Activated CD4-positive, alpha-beta T cell treated with anti-CD3 and anti-CD28 coated beads, Interleukin-10, Interleukin-2, amounts not matched to agents 100 ng/mL and 50 ng/mL, durations not matched to agents 16 hours and 8 hours (primary cell): Measurements from ENCODE around the gene SPACA6.

ENCODE experiments used
- DNase-seq: peaks from one replicate; pipeline ENCODE4 v3.0.0-alpha.2; 2020

Gene SPACA6

DNA sequence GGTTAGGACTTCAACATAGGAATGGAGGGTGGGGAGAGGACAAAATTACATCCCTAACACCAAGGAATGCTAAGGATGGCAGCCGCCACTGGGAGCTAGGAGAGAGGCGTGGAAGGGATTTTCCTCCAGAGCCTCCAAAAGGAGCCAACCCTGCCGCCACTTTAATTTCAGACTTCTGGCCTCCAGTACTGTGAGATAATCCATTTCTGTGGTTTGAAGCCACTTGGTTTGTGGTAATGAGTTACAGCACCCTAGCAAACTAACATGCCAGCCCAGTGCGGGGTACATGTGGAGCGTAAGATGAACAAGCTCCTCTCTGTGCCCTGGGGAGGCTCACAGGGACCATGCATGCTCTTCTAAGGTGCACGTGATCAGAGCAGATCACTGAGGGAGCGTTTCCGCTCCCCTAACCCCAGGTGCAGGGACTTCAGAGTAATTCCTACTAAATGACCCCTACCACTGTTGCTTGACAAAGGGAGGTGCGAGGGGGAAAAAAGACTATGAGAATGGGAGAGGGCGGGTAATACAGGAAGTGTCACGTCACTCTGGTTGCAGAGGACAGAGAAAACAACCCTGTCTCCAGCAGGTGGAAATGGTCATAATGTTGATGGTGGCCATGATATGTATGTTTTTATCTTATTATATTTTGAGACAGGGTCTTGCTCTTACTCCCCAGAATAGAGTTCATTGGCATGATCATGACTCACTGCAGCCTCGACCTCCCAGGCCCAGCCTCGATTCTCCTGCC is 46.5 kb downstream of the SPACA6 start:
- DNase-seq, result no peak

DNA sequence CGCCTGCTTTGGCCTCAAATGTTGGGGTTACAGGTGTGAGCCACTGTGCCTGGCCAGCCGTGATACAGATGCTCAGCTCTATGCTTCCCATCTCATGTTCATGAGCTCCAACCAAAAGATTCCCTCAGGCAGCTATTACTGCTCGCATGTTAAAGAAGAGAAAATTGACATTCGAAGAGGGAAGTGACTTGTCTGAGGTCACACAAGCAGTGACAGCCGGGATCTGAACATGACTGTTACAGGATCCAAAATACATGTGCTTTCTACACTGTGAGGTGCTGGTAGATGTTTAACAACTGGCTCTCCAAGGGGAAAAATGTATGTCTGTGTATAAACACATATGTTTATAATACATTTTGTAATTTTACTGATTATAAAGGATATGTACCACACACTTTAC is 47.2 kb downstream of the SPACA6 start:
- DNase-seq, result no peak

DNA sequence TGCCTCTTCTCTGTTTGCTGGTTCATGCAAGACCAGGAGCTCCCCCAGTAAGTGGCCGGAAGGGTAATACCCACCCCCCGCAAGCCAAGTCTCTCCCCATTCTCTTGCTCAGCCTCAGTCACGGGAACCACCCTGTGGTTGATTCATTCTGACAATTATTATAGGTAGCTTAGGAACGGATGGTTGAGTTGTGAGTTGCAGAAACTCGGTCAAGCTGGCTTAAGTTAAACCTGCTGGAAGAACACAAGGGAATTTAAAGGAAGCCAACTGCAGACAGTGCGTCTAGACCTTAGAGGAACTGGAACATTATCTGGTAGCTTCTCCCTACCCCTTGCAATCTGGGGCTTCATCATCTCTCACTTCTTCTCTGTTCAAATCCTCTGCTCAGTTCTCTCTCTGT is 49.7 kb downstream of the SPACA6 start:
- DNase-seq, result no peak

DNA sequence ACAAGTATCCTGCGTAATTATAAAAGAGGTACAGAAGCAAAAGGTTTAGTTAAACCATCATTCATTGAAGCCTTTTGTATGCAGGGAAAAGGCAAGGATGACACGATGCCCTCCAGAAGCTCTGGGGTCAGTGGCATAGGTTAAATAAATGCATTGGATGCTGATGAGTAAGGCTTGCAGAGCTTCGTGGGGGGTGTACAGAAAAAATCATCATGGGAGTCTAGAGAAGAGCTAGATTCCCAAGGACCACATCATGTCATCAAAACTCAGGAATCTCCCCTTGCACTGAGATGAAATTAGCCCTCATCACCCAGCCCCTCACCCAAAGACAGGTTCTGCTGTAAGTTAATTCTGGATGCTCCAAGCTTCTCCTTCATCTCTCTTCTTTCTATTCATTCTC is 50.3 kb downstream of the SPACA6 start:
- no peak for DNase-seq

DNA sequence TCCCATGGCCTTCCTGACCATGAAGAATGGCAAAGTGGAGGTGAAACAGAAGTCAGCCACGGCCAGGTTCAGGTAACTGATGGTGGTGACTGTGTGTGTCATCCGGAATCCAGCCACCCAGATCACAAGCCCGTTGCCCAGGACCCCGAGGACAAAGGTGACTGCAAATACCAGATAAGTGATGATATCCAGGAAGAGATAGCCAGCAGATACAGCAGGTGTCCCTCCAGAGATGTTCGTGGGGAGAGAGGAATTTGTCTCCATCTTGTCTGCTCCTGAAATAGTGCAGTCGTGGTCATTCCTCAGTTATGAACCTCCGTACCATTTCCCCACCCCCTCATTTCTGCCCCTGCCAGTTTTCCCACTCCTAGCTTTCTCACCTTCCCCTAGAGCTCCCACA is 53.6 kb downstream of the SPACA6 start:
- no peak for DNase-seq

DNA sequence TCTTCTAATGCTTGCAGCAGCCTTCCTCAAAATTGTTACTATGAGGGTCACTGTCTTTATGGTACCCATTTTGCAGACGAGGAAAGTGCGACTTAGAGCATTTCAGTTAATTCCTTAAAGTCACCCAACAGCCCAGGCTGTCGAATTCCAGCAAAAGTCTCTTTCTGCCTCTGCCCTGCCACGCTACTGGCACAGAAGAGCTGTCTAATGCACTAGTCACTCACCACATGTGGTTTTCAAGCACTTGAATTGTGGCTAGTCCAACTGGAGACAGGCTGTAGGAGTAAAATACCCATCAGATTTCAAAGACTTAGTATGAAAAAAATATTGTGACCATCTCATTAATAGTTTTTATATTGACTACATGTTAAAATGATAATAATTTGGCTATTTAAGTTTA is 56.8 kb downstream of the SPACA6 start:
- no peak for DNase-seq

DNA sequence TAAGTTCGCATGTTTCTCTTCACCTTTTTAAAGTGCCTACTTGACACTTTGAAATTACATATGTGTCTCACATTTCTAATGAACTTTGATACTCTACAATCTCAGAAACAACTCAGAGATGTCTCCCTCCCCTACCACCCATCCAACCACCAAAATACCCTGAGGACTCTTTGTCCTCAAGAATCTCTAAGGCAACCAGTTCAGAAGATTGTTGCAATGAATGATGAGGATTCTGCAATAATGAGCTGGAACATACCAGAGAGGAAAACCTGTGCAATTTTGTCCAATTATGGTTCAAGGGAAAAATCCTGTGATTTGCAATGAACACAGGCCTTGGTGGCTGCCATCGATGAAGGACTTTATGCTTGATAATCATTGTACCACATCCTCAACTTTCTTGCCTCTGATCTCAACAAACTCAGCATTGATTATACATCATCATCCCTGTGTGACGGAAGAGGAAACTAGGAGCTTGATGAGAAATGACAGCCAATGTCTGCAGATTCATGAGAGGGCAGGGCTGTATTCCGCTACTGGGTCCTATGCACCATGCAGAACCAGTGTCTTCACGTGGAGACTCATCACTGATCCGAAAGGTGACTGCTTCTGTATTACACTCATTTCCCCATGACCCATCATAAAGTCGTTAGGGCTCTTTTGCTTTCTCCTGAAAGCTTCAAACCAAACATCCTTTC is 57.4 kb downstream of the SPACA6 start:
- no peak for DNase-seq

DNA sequence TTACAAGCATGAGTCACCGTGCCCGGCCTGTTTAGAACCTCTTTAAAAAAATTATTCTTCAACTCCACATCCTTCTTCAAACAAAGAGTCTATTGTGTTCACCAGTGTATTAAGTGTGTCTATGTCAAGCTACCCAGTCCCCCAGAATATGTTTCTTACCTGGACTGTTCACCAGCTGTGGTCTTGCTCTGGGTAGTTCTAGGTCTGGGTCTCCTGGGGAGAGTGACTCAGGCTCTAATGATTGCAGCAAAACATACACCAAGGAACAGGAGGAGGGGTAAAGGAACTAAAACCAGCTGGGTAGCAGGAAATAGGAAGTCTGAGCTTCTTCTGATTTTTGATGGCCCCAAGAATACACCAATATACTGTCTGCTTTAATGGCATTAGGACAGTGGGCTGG is 58.5 kb downstream of the SPACA6 start, which contains the start of gene FPR1:
TSS of gene FPR1 (minus strand) at position 224 of the 400 bp plus-strand sequence. CDS start 4,884 bp downstream, outside the sequence.
- no peak for DNase-seq

DNA sequence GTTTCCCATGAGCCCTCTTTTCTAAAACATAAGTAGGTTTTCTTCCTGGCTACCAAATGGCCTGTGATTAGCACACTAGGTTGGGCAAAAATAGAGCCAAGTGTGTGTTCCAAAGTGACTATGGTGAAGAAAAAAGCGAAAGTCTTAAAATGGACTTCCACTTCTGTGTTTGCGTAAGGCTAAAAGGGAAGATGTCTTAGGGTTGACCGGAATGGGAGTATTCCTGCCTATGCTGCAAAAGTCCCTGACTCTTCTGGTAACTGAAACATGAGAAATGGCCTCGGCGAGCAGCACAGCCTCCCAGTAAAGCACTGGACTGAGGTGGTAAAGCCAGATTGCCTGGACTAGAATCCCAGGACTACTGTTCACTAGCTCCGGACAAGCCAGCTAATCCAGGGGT is 61.0 kb downstream of the SPACA6 start:
- no peak for DNase-seq

DNA sequence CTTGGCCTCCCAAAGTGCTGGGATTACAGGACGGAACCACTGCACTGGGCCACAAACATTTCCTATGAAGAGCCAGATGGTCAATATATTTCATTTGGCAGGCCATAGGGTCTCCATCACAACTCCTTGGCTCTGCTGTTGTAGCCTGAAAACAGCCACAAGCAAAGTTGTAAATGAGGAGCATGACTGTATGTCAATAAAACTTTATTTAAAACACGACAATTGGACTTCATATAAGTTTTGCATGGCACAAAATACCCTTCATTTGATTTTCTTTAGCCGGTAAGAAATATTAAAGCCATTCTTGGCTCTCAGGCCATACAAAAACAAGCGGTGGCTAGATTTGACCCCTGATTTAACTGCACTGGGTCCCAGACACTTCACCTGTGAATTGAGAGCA is 61.6 kb downstream of the SPACA6 start:
- DNase-seq, result no peak
